ENCODE results near the gene HRNR. TPM values are rescaled to one million over a fixed set of nuclear protein-coding genes. Genes with fewer than 3 reads are reported as not detected.
A peak's percentile ranks its signal among the peaks of the same experiment; 100 is the strongest.
"Not testable (repeated sequence)": the region's sequence is repeated elsewhere in the genome, so short reads cannot be mapped to it uniquely, and the experiment has no call there.

The HRNR gene
- not detected for total RNA-seq

- DNase-seq, result no peak
These were observed at the start of gene HRNR for GRCh38 chr1:152224093-152224492. TSS of gene HRNR (minus strand) at chr1:152224193. CDS start at chr1:152223253, 940 bp downstream.

- DNase-seq, result not testable (repeated sequence)
These were observed 32.4 kb upstream of the HRNR start for GRCh38 chr1:152256394-152256793.

GRCh38 chr1:152252157-152252556 is 28.2 kb upstream of the HRNR start:
- no peak for DNase-seq

GRCh38 chr1:152251391-152251790 is 27.4 kb upstream of the HRNR start:
- no peak for DNase-seq

- no peak for DNase-seq
These were observed 23.3 kb upstream of the HRNR start for GRCh38 chr1:152247316-152247715.

GRCh38 chr1:152244576-152245273 is 20.7 kb upstream of the HRNR start:
- DNase-seq, result no peak

GRCh38 chr1:152237093-152237492 is 13.1 kb upstream of the HRNR start:
- no peak for DNase-seq

GRCh38 chr1:152228831-152229230 is 4.8 kb upstream of the HRNR start:
- no peak for DNase-seq

GRCh38 chr1:152227310-152227928 is 3.4 kb upstream of the HRNR start:
- DNase-seq, result peak; percentile 3

GRCh38 chr1:152225678-152226077 is 1.7 kb upstream of the HRNR start:
- DNase-seq, result no peak

- no peak for DNase-seq
These were observed 3.5 kb downstream of the HRNR start for GRCh38 chr1:152220166-152221163.

- not testable (repeated sequence) for DNase-seq
These were observed 4.6 kb downstream of the HRNR start for GRCh38 chr1:152219438-152219837.

GRCh38 chr1:152218762-152219436 is 5.1 kb downstream of the HRNR start:
- no peak for DNase-seq

- DNase-seq, result not testable (repeated sequence)
These were observed 8.4 kb downstream of the HRNR start for GRCh38 chr1:152215604-152216003.

GRCh38 chr1:152214911-152215310 is 9.1 kb downstream of the HRNR start:
- DNase-seq, result not testable (repeated sequence)

- DNase-seq, result no peak
These were observed 25.0 kb downstream of the HRNR start for GRCh38 chr1:152198982-152199381.

GRCh38 chr1:152197361-152197941 is 26.5 kb downstream of the HRNR start:
- no peak for DNase-seq

- DNase-seq, result no peak
These were observed 32.3 kb downstream of the HRNR start for GRCh38 chr1:152191711-152192110.

GRCh38 chr1:152191260-152191659 is 32.7 kb downstream of the HRNR start:
- DNase-seq, result no peak

- no peak for DNase-seq
These were observed 33.4 kb downstream of the HRNR start for GRCh38 chr1:152190589-152190988.

GRCh38 chr1:152189657-152190442 is 34.1 kb downstream of the HRNR start:
- peak; percentile 76 for DNase-seq

Data from tongue (tissue), 2 donors.